ENCODE results near the gene WWC1.

The WWC1 gene

DNA sequence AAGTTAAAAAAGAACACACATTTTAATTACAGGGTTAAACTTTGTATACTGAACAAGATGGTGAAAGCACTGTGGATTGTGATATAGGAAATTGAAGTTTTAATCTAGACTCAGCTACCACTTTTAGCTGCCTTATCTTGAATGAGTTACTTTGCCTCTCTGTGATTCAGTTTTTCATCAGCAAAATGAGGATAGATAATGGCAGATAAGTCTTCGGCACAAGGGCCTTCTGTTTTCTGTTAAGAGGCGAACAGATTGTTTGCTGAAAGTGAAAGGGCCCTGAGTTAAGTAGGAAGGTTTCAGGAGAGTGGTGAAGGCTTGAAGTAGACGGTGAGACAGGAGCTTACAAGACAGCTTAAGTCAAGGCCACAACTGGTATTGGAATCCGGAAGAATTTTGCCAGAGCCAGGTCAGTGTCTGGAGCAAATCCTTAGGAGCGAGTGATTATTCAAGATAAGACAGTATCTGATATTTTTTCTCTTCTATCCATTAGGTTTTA, 202.7 kb downstream of the WWC1 start:
- DNase-seq (ENCODE audit: low spot score), result no peak

DNA sequence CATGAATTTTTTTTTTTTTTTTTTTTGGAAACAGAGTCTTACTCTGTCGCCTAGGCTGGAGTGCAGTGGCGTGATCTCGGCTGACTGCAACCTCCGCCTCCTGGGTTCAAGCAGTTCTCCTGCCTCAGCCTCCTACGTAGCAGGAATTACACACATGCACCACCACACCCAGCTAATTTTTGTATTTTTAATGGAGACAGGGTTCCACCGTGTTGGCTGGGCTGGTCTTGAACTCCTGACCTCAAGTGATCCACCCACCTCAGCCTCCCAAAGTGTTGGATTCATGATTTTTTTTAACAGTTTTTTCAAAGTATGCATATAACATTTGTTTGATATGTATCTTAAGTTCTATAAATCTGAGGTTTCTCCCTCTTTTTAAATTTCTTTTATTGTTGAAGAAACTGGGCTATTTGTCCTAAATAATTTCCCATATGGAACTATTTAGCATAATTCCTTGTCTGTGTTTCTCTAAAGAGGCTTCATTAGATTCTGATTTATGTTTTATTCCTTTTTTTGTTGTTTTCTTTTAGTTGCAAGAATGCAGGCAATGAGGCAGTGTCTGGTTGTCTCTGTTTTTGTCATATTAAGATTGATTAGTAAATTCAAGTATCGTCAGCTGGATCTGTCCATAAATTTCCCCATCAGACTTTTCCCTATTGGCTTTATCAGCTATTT, 211.3 kb downstream of the WWC1 start:
- no peak for DNase-seq (ENCODE audit: low spot score)

DNA sequence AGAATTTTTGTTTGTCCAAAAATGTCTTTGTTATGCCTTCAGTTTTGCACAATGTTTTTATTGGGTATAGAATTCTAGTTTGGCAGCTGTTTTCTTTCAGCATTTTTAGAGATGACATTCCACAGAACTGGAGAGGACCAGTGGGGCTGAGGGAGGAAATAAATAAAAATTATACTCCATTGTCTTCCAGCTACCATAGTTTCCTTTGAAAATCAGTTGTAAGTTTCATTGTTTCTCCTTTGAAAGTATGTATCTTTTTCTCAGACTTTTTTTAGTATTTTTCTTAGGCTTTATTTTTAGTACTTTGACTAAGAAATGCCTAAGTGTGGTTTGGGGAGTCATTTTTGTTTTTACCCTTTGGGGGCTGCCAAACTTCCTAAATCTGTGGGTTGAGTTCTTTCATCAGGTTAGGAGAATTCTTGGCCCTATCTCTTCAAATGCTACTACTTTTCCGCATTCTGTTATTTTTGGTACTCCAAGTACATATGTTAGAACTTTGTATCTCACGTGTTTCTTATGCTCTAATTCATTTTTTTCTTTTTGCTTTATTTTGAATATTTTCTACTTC, 222.5 kb downstream of the WWC1 start:
- no peak for DNase-seq (ENCODE audit: low spot score)
